NAMALWA (cell line): ENCODE results near the gene MRPS2.

ENCODE experiments used
- DNase-seq: peaks from one replicate; pipeline ENCODE4 v3.0.0-alpha.2; 2015; ENCODE audit warnings: low spot score

The MRPS2 gene

GRCh38 chr9:135480940-135481310 is 19.6 kb upstream of the MRPS2 start:
- no peak for DNase-seq

GRCh38 chr9:135482015-135482754 is 18.3 kb upstream of the MRPS2 start:
- DNase-seq: no peak

GRCh38 chr9:135484460-135485277 is 15.8 kb upstream of the MRPS2 start:
- no peak for DNase-seq

GRCh38 chr9:135485385-135485784 is 15.1 kb upstream of the MRPS2 start:
- DNase-seq: no peak

- no peak for DNase-seq
Observed at GRCh38 chr9:135485832-135486231, 14.7 kb upstream of the MRPS2 start.

GRCh38 chr9:135486267-135487065 is 14.0 kb upstream of the MRPS2 start:
- no peak for DNase-seq

GRCh38 chr9:135487281-135488012 is 13.0 kb upstream of the MRPS2 start:
- DNase-seq: no peak

GRCh38 chr9:135488013-135488330 is 12.5 kb upstream of the MRPS2 start:
- no peak for DNase-seq

- no peak for DNase-seq
Observed at GRCh38 chr9:135488527-135488926, 12.0 kb upstream of the MRPS2 start.

GRCh38 chr9:135489188-135489906 is 11.1 kb upstream of the MRPS2 start:
- no peak for DNase-seq

- no peak for DNase-seq
Observed at GRCh38 chr9:135490166-135490870, 10.2 kb upstream of the MRPS2 start.

GRCh38 chr9:135490980-135491464 is 9.5 kb upstream of the MRPS2 start:
- DNase-seq: no peak

GRCh38 chr9:135491764-135492163 is 8.7 kb upstream of the MRPS2 start:
- no peak for DNase-seq

GRCh38 chr9:135492886-135493669 is 7.4 kb upstream of the MRPS2 start:
- no peak for DNase-seq

- DNase-seq: no peak
Observed at GRCh38 chr9:135494791-135495559, 5.5 kb upstream of the MRPS2 start.

GRCh38 chr9:135498381-135499126 is 1.9 kb upstream of the MRPS2 start:
- DNase-seq: no peak

- DNase-seq: peak; percentile 68
Observed at GRCh38 chr9:135499326-135500070, 984 bp upstream of the MRPS2 start.
